GM19397 (cell line): ENCODE measurements around the gene LRRTM4.
"Not testable (repeated sequence)": the region's sequence is repeated elsewhere in the genome, so short reads cannot be mapped to it uniquely, and the experiment has no call there.

Experiments
- ATAC-seq: cut with Tn5 transposase; IDR thresholded peaks from one replicate; pipeline ENCODE4 v1.9.1; 2021; ENCODE audit warnings: mild to moderate bottlenecking, moderate library complexity; ENCODE audit not compliant: unreplicated experiment

The LRRTM4 gene

GRCh38 chr2:76781313-76781712, 740.9 kb downstream of the LRRTM4 start:
- ATAC-seq = not testable (repeated sequence)

- no peak for ATAC-seq
Observed at GRCh38 chr2:76763276-76763675, 758.9 kb downstream of the LRRTM4 start.

- no peak for ATAC-seq
Observed at GRCh38 chr2:76760367-76760704, 761.8 kb downstream of the LRRTM4 start.

GRCh38 chr2:76759634-76760366, 762.4 kb downstream of the LRRTM4 start:
- no peak for ATAC-seq

GRCh38 chr2:76752506-76752905, 769.7 kb downstream of the LRRTM4 start:
- no peak for ATAC-seq

GRCh38 chr2:76749858-76750257, 772.3 kb downstream of the LRRTM4 start:
- no peak for ATAC-seq

GRCh38 chr2:76748581-76749296, 773.4 kb downstream of the LRRTM4 start:
- no peak for ATAC-seq

- no peak for ATAC-seq
Observed at GRCh38 chr2:76745605-76746004, 776.6 kb downstream of the LRRTM4 start.

- no peak for ATAC-seq
Observed at GRCh38 chr2:76737607-76738006, 784.6 kb downstream of the LRRTM4 start.

GRCh38 chr2:76733736-76734135, 788.4 kb downstream of the LRRTM4 start:
- no peak for ATAC-seq

GRCh38 chr2:76731157-76731556, 791.0 kb downstream of the LRRTM4 start:
- no peak for ATAC-seq

- ATAC-seq = no peak
Observed at GRCh38 chr2:76730021-76730420, 792.2 kb downstream of the LRRTM4 start.

GRCh38 chr2:76721226-76721625, 801.0 kb downstream of the LRRTM4 start:
- ATAC-seq = no peak

GRCh38 chr2:76713312-76713711, 808.9 kb downstream of the LRRTM4 start:
- no peak for ATAC-seq

GRCh38 chr2:76711490-76711889, 810.7 kb downstream of the LRRTM4 start:
- ATAC-seq = no peak

- ATAC-seq = no peak
Observed at GRCh38 chr2:76700894-76701293, 821.3 kb downstream of the LRRTM4 start.

GRCh38 chr2:76697998-76698713, 824.0 kb downstream of the LRRTM4 start:
- ATAC-seq = not testable (repeated sequence)
